Lung (tissue), 12 donors: ENCODE measurements around the gene NT5DC4. TPM values are rescaled to one million over a fixed set of nuclear protein-coding genes. Genes with fewer than 3 reads are reported as not detected.

Source experiments
- ATAC-seq: fragments of 200-7000 bp; cut with Tn5 transposase; one replicate; pipeline ENCODE4 v1.9.1; 2020; ENCODE audit warnings: moderate number of reproducible peaks; ENCODE audit not compliant: insufficient read depth, low FRiP score
- DNase-seq, 3 donors: peaks; one replicate each; pipeline ENCODE4 v3.0.0-alpha.2; 2013 to 2017
- H3K27ac ChIP-seq, 2 donors: one replicate each; pipeline ENCODE4 v1.5.1; 2013; ENCODE audit warnings: mild to moderate bottlenecking in 2 of 2, moderate library complexity in 2 of 2, control low read depth in 1 of 2, inconsistent platforms in 1 of 2, low read depth in 1 of 2, low read length in 1 of 2
- H3K27me3 ChIP-seq, 3 donors: one replicate each; pipeline ENCODE4 v1.5.1; 2013; ENCODE audit warnings: low read length in 2 of 3; ENCODE audit not compliant: control insufficient read depth in 3 of 3, insufficient read depth in 3 of 3
- H3K36me3 ChIP-seq, 4 donors: one replicate each; pipeline ENCODE4 v1.5.1; 2013; ENCODE audit warnings: low read length in 4 of 4, mild to moderate bottlenecking in 1 of 4, moderate library complexity in 1 of 4; ENCODE audit not compliant: control insufficient read depth in 4 of 4, insufficient read depth in 4 of 4
- H3K4me1 ChIP-seq, 5 donors: one replicate each; pipeline ENCODE4 v1.5.1; 2013; ENCODE audit warnings: low read length in 5 of 5, mild to moderate bottlenecking in 2 of 5, moderate library complexity in 1 of 5; ENCODE audit not compliant: control insufficient read depth in 5 of 5, insufficient read depth in 5 of 5
- H3K4me3 ChIP-seq: one replicate; pipeline ENCODE4 v1.5.1; 2013; ENCODE audit warnings: mild to moderate bottlenecking, control low read depth, moderate library complexity
- H3K9ac ChIP-seq, 2 donors: one replicate each; pipeline ENCODE4 v1.5.1; 2013; ENCODE audit warnings: low read length in 2 of 2, control low read depth in 1 of 2; ENCODE audit not compliant: insufficient read depth in 1 of 2
- H3K9me3 ChIP-seq, 4 donors: one replicate each; pipeline ENCODE4 v1.5.1; 2013; ENCODE audit warnings: low read length in 3 of 4, mild to moderate bottlenecking in 1 of 4, moderate library complexity in 1 of 4; ENCODE audit not compliant: control insufficient read depth in 4 of 4, insufficient read depth in 3 of 4
- CTCF ChIP-seq: IDR thresholded peaks from 2 replicates; pipeline ENCODE4 v1.5.1; 2012; ENCODE audit warnings: mild to moderate bottlenecking; ENCODE audit errors: control extremely low read depth, extremely low read depth
- WGBS, 2 donors: extraction: QIAGEN DNeasy Blood & Tissue Kit; methylation state at CpG; one replicate each; pipeline ENCODE4 v1.1.7; 2013; 5-methylcytosine and 5-hydroxymethylcytosine counted together
- polyA plus RNA-seq, 2 donors: library from polyadenylated mRNA; stranded (reverse); fragments of 200-250 nt; gene quantifications; one replicate each; pipeline ENCODE4 v1.2.1, GENCODE V29; 2013
- total RNA-seq, 2 donors: library from RNA; depleted of rRNA in 1 of 2; stranded (reverse); fragments of >200 nt in 1 of 2; gene quantifications; one replicate each; pipeline ENCODE4 v1.2.1, GENCODE V29; 2014 to 2021
- donor health status: control.
- donor health status: control.
- donor health status: Bipolar disorder and iron deficiency.
- donor health status: healthy.
- donor health status: DM: yes; HTN: yes; CAD: no.

NT5DC4 gene
- total and polyA plus RNA-seq, 4 donors = 0.09 to 0.83 (median 0.53) TPM

DNA sequence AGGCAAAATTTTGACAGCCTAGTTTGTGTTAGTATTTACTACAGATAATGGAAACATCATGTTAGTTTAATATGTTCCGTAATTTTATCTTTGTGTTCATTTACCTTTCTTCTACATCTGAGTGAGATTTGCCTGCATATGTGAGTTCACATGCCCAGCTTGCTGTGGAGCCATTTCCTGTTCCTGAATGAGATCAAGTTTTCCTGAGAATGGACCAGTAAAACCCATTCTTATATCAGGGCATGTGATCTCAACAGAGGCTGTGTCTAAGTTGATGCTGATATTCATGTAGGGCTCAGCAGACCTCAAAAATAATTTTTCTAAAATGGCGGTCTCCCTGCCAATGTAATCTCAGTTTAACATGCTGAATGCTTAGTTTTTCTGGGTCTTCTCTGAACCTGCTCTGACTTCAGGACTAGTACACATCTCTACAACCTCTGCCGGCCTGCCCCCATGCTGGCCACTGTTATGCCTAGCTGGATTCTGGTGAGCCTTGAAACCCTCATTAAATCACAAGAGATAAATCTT, 62.4 kb downstream of the NT5DC4 start:
- H3K4me3 ChIP-seq = no peak overlapping the region
- DNase-seq (no peak), ATAC-seq (no peak)
- 92 to 95% methylated on average over 3 of the region's 3 CpGs for WGBS, 2 donors
- TF ChIP-seq CTCF = no peak
- no peak overlapping the region for H3K9ac ChIP-seq
- no peaks in the 10 kb centered on the region for H3K27me3 ChIP-seq
- H3K36me3 ChIP-seq = no peaks in the 10 kb centered on the region
- no peaks in the 10 kb centered on the region for H3K9me3 ChIP-seq
- no peaks in the 10 kb centered on the region for H3K4me1 ChIP-seq
- H3K27ac ChIP-seq = no peak overlapping the region

DNA sequence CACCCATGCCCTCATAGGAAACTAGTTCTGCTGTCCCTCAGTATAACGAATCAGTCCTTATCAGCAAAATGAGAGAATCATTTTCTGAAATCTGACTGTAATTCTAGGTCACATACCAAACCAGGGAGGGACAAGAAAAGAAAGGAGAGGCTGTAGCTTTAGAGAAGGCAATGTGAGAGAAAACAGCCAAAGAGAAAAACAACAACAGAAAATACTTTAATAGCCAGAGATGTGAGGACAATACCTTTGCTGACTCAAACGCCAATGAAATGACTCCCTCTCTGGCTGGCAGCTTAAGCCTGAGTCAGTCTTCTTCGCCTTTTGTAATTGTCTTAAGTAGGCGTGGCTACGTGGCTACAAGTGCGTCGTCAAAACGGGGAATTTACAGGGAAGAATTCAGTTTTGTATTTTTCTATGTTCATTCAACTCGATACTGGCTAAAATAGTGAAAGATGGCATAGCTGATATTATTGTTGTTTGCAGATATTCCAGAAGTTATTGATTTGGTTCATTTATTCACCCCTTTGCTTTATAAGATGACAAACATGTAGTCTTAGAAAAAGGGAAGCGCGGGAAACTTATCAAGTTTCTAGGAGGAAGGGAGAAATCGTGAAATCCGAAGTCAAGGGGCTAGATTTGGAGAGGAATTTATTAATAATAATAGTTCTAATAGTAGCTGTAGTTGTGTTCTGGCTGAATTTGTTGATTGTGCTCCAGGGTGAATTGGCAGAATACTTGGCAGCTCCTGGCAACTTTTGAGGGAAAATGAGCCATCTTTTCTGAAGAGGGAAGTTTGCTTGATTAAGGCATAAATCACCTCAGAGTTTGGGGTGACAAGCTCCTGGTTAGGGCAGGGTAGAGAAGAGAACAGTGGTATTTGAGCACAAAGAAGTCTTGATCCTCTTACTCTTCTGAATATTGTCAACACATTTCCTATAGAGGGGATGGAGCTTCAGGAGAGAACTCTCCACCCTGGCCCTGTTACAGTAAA, 63.7 kb downstream of the NT5DC4 start, which contains the start of gene IL1A:
Gene IL1A (minus strand): TSS at position 295 of the 991 bp plus-strand sequence. CDS start 723 bp downstream, outside the sequence.
- Histone ChIP-seq H3K4me3 (no peak within 1 kb of the TSS), H3K9me3 (no peaks in the 10 kb centered on the region), H3K36me3 (no peaks in the 10 kb centered on the region), H3K27me3 (no peaks in the 10 kb centered on the region), H3K27ac (no peak within 1 kb of the TSS), H3K4me1 (no peaks in the 10 kb centered on the region), H3K9ac (no peak within 1 kb of the TSS)
- no peak for TF ChIP-seq CTCF
- DNase-seq (no peak), ATAC-seq (no peak)
- WGBS, 2 donors = 50 to 53% methylated on average over 13 of the region's 13 CpGs

DNA sequence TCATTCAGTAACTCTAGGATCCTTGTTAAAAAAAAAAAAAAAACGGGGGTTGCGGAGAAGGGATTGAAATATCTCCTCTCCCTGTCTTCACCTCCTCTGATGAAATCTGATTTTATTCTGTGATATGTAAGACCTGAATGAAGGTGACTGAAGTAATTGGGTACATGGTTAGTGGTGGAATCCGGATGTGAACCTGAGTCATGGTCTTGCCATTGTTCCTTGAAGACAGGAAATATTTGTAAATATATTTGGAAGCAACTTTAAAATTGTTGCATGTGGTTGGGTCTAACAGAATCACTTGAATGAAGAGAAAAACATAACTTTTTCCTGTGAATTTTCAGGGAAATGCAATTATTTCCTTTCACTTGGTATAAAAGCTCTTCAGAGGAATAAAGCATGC, 66.5 kb downstream of the NT5DC4 start:
- no peak for DNase-seq
- Histone ChIP-seq H3K36me3 (no peaks in the 10 kb centered on the region), H3K9ac (no peak overlapping the region), H3K27me3 (no peaks in the 10 kb centered on the region), H3K9me3 (no peaks in the 10 kb centered on the region), H3K4me3 (no peak overlapping the region), H3K4me1 (peaks cover 0 to 3% (median 0%) of the 10 kb centered on the region in 5 donors), H3K27ac (no peak overlapping the region)
- ATAC-seq = no peak
- 64 to 72% methylated on average over 3 of the region's 3 CpGs for WGBS, 2 donors
- TF ChIP-seq CTCF = no peak
